Progenitor cell of endocrine pancreas (in vitro differentiated cells): ENCODE data around the gene CHID1. TPM values are rescaled to one million over a fixed set of nuclear protein-coding genes. Genes with fewer than 3 reads are reported as not detected.

Source experiments
- DNase-seq: peaks from one replicate; pipeline ENCODE4 v3.0.0; 2021; ENCODE audit warnings: low spot score; ENCODE audit not compliant: unreplicated experiment
- H3K27ac Mint-ChIP-seq: 2 replicates; pipeline ENCODE4 v1.8.0; 2021; ENCODE audit warnings: mild to moderate bottlenecking, moderate library complexity, mixed read lengths
- H3K27me3 Mint-ChIP-seq: 2 replicates; pipeline ENCODE4 v1.8.0; 2021; ENCODE audit warnings: mixed read lengths
- H3K36me3 Mint-ChIP-seq: 2 replicates; pipeline ENCODE4 v1.8.0; 2022; ENCODE audit warnings: mixed read lengths; ENCODE audit not compliant: insufficient read depth
- H3K4me1 Mint-ChIP-seq: 2 replicates; pipeline ENCODE4 v1.8.0; 2021; ENCODE audit warnings: low read depth, mixed read lengths
- H3K4me3 Mint-ChIP-seq: 2 replicates; pipeline ENCODE4 v1.8.0; 2021; ENCODE audit warnings: low read depth, mild to moderate bottlenecking, moderate library complexity, mixed read lengths
- H3K9me3 Mint-ChIP-seq: 2 replicates; pipeline ENCODE4 v1.8.0; 2021; ENCODE audit warnings: low read depth, mixed read lengths
- total RNA-seq: library from RNA; stranded (reverse); gene quantifications from 2 replicates; pipeline ENCODE4 v1.2.1, GENCODE V29; 2021
- TF ChIP-seq, protein P1 (sequence below): fragments of 200-600 bp; sonication (generic); IDR thresholded peaks from one replicate; pipeline ENCODE4 v1.5.0; 2021; ENCODE audit warnings: antibody characterized with exemption, mild to moderate bottlenecking; ENCODE audit not compliant: unreplicated experiment

Gene CHID1
- total RNA-seq, 1 donor from 2014 or later = 87.0 TPM

DNA sequence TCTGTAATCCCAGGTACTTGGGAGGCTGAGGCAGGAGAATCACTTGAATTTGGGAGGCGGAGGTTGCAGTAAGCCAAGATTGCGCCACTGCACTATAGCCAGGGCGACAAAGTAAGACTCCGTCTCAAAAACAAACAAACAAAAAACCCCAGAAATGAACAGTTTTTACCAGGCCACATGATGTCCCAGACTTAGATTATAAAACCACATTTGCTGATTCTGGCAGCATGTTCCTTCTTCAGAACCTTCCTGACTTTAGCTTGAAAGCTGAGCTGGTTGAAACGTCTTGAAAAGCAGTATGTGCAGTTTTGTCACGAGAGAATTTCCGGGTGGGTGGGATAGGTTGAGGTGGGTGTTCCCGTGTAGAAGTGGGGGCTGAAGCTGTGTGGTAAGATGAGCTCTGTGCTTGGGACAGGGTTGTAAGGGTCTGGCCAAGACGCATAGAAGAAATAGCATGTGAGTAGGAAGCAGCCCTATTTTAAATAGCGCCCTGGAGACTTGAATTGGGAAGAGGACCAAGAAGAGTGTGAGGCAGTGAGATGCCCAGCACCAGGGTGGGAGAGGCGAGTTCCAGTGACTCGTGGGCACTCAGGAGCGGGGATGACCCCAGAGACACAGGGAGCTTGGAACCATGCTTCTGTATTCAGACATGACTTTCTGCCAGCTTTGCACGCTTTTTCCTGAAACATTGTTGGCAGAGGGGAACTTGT, 22.7 kb upstream of the CHID1 start:
- H3K27me3 Mint-ChIP-seq = no peaks in the 10 kb centered on the region
- H3K27ac Mint-ChIP-seq = peak overlapping the region; percentile 62
- H3K4me1 Mint-ChIP-seq = peaks cover 18% of the 10 kb centered on the region
- DNase-seq = no peak
- no peak overlapping the region for H3K4me3 Mint-ChIP-seq
- TF ChIP-seq, protein P1, sequence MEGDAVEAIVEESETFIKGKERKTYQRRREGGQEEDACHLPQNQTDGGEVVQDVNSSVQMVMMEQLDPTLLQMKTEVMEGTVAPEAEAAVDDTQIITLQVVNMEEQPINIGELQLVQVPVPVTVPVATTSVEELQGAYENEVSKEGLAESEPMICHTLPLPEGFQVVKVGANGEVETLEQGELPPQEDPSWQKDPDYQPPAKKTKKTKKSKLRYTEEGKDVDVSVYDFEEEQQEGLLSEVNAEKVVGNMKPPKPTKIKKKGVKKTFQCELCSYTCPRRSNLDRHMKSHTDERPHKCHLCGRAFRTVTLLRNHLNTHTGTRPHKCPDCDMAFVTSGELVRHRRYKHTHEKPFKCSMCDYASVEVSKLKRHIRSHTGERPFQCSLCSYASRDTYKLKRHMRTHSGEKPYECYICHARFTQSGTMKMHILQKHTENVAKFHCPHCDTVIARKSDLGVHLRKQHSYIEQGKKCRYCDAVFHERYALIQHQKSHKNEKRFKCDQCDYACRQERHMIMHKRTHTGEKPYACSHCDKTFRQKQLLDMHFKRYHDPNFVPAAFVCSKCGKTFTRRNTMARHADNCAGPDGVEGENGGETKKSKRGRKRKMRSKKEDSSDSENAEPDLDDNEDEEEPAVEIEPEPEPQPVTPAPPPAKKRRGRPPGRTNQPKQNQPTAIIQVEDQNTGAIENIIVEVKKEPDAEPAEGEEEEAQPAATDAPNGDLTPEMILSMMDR = no peak
- H3K9me3 Mint-ChIP-seq = no peaks in the 10 kb centered on the region
- peaks cover 3% of the 10 kb centered on the region for H3K36me3 Mint-ChIP-seq

DNA sequence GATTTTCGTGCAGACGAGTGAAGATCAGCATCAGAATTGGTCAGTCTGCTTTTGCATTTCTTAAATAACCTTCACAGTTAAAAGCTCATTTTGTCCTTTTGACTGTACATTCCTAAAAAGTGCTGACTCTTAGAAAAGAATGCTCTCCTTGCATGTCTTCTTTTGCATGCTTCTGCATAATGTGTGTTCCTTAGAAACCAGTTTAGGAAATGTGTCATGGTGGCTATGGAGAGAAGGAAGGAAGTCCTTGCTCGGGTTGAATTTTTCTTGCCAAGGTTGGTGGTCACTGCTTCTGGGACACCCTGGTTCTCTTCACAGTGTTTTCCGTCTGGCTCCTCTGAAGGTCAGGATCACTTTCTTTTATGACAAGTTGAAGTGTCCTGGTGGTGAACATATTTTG, 21.8 kb upstream of the CHID1 start:
- TF ChIP-seq, protein P1 = no peak
- peaks cover 20% of the 10 kb centered on the region for H3K4me1 Mint-ChIP-seq
- H3K9me3 Mint-ChIP-seq = no peaks in the 10 kb centered on the region
- H3K27ac Mint-ChIP-seq = no peak overlapping the region
- DNase-seq = no peak
- H3K4me3 Mint-ChIP-seq = no peak overlapping the region
- no peaks in the 10 kb centered on the region for H3K27me3 Mint-ChIP-seq
- H3K36me3 Mint-ChIP-seq = peaks cover 3% of the 10 kb centered on the region

DNA sequence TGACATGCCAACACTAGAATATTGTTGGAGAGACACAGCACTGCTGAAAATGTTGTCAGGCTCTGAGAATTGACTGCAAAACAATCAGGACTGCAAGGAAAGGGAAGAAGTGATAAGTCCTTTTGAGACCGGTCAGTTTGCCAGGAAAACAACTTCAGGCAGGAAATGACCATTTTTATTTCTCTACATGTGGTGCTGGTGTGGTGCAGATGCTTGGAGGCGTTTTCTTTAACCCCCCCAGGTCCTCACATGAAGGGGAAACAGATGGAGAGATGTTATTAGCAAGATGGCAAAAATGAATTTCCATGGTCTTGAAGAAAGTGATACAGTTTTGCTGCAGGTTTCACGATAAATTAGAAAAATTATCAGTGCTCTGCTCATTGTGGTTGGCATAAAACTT, 20.8 kb upstream of the CHID1 start:
- Mint-ChIP-seq H3K27ac (no peak overlapping the region), H3K27me3 (no peaks in the 10 kb centered on the region), H3K4me3 (no peak overlapping the region), H3K36me3 (peaks cover 3% of the 10 kb centered on the region), H3K9me3 (no peaks in the 10 kb centered on the region), H3K4me1 (peaks cover 25% of the 10 kb centered on the region)
- no peak for DNase-seq
- TF ChIP-seq, protein P1 = no peak

DNA sequence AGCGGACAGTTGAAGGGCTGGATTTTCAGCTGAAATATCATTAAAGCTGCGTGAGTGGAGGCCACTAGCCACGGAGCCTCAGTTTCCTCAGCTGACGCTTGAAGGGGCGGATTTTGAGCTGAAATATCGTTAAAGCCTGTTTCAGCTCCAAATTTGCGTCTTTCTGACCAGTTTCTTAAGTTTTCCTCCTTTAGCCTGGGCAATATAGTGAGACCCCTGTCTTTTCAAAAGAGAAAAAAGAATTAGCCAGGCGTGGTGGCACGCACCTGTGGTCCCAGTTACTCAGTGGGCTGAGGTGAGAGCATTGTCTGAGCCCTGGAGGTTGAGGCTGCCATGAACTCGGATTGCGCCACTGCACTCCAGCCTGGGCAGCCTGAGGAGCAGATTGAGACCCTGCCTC, 18.8 kb upstream of the CHID1 start:
- no peaks in the 10 kb centered on the region for H3K9me3 Mint-ChIP-seq
- H3K36me3 Mint-ChIP-seq = no peaks in the 10 kb centered on the region
- TF ChIP-seq, protein P1 = no peak
- H3K27ac Mint-ChIP-seq = no peak overlapping the region
- H3K4me1 Mint-ChIP-seq = peaks cover 25% of the 10 kb centered on the region
- DNase-seq = no peak
- H3K27me3 Mint-ChIP-seq = no peaks in the 10 kb centered on the region
- H3K4me3 Mint-ChIP-seq = no peak overlapping the region

DNA sequence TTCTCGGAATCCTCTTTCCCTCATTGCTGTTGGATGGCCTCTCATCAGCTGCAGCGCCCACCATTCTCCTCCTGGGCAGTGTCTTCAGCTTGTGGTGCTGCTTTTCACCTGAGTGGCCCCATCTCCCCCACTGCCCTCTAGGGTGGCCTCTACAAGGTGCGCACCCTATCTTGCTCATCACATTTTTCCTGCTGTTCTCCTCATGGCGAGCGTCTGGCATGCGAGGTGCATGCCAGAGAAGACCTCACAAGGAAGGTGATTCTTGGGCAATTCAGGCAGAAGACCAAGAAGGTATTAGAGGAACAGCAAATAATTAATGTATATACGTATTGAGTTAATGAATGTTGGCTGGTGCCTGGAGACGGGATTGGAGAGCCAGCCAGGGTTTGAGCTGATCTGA, 18.2 kb upstream of the CHID1 start:
- Mint-ChIP-seq H3K36me3 (no peaks in the 10 kb centered on the region), H3K9me3 (no peaks in the 10 kb centered on the region), H3K27me3 (no peaks in the 10 kb centered on the region), H3K4me3 (peak overlapping the region; percentile 56), H3K27ac (no peak overlapping the region), H3K4me1 (peaks cover 25% of the 10 kb centered on the region)
- TF ChIP-seq, protein P1 = no peak
- no peak for DNase-seq
